ENCODE results near the gene ERLEC1.

GRCh38 chr2:53769318-53769945, 17.4 kb upstream of the ERLEC1 start:
- TF ChIP-seq CTCF (IDR thresholded peaks at IDR 0.05), result no peak
- no peak for TF ChIP-seq POLR2A (IDR thresholded peaks at IDR 0.05)
- TF ChIP-seq POLR2AphosphoS5 (IDR thresholded peaks at IDR 0.05), result no peak
- no peak for TF ChIP-seq EP300 (IDR thresholded peaks at IDR 0.05)

Measured in upper lobe of left lung (tissue), 4 donors.